Natural killer cell treated with Interleukin-12 subunit alpha and Interleukin-12 subunit beta and Interleukin-15 and Interleukin-18, amount 100 ng/mL, for 72 hours (primary cell): ENCODE data around the gene ERN2. TPM values are rescaled to one million over a fixed set of nuclear protein-coding genes. Genes with fewer than 3 reads are reported as not detected.

Experiments used
- ATAC-seq, 2 donors: fragments of 150-1000 bp; cut with Tn5 transposase in 1 of 2; sonication (Bioruptor Pico), chemical (Tn5 transposase) in 1 of 2; 2 replicates each; pipeline ENCODE4 v1.10.0; 2021
- DNase-seq: peaks from one replicate; pipeline ENCODE4 v3.0.0; 2022; ENCODE audit warnings: low spot score
- H3K27ac Mint-ChIP-seq, 2 donors: 1 replicate in 1 of 2; 2 replicates in 1 of 2; pipeline ENCODE4 v1.8.0; 2022; ENCODE audit warnings: mixed read lengths in 2 of 2, mild to moderate bottlenecking in 1 of 2, moderate library complexity in 1 of 2
- H3K27me3 Mint-ChIP-seq, 2 donors: 1 replicate in 1 of 2; 2 replicates in 1 of 2; pipeline ENCODE4 v1.8.0; 2022; ENCODE audit warnings: mixed read lengths in 2 of 2
- H3K36me3 Mint-ChIP-seq: one replicate; pipeline ENCODE4 v1.8.0; 2022; ENCODE audit warnings: mixed read lengths
- H3K4me1 Mint-ChIP-seq, 2 donors: 1 replicate in 1 of 2; 2 replicates in 1 of 2; pipeline ENCODE4 v1.8.0; 2022; ENCODE audit warnings: low read depth in 2 of 2, mixed read lengths in 2 of 2, mild to moderate bottlenecking in 1 of 2
- H3K4me3 Mint-ChIP-seq: one replicate; pipeline ENCODE4 v1.8.0; 2022; ENCODE audit warnings: mixed read lengths
- H3K9me3 Mint-ChIP-seq: 2 replicates; pipeline ENCODE4 v1.8.0; 2022; ENCODE audit warnings: mixed read lengths
- total RNA-seq, 2 donors: library from RNA; stranded (reverse); gene quantifications; one replicate each; pipeline ENCODE4 v1.2.3, GENCODE V29; 2022

Gene ERN2
- total RNA-seq, 2 donors from 2014 or later = not detected

- Mint-ChIP-seq H3K36me3 (peaks cover 22% of the 10 kb centered on the region), H3K4me1 (peaks cover 17 to 19% of the 10 kb centered on the region in 2 donors), H3K27ac (no peak overlapping the region), H3K27me3 (no peaks in the 10 kb centered on the region), H3K4me3 (no peak overlapping the region), H3K9me3 (no peaks in the 10 kb centered on the region)
- ATAC-seq (no peak), DNase-seq (no peak)
Observed at GRCh38 chr16:23667355-23667659, 45.7 kb downstream of the ERN2 start.

- H3K36me3 Mint-ChIP-seq = peaks cover 22% of the 10 kb centered on the region
- H3K9me3 Mint-ChIP-seq = no peaks in the 10 kb centered on the region
- no peak overlapping the region for H3K4me3 Mint-ChIP-seq
- H3K4me1 Mint-ChIP-seq = peaks cover 17 to 18% of the 10 kb centered on the region in 2 donors
- no peak for DNase-seq
- no peak overlapping the region for H3K27ac Mint-ChIP-seq
- no peaks in the 10 kb centered on the region for H3K27me3 Mint-ChIP-seq
- no peak for ATAC-seq
Observed at GRCh38 chr16:23666571-23667354, 46.3 kb downstream of the ERN2 start.

- no peaks in the 10 kb centered on the region for H3K9me3 Mint-ChIP-seq
- H3K4me1 Mint-ChIP-seq = peaks cover 0 to 2% of the 10 kb centered on the region in 2 donors
Observed at GRCh38 chr16:23663918-23664317, 49.1 kb downstream of the ERN2 start.

GRCh38 chr16:23651943-23652468, 61.0 kb downstream of the ERN2 start:
- H3K9me3 Mint-ChIP-seq = no peaks in the 10 kb centered on the region
- no peak overlapping the region for H3K27ac Mint-ChIP-seq
- H3K4me3 Mint-ChIP-seq = no peak overlapping the region
- DNase-seq (no peak), ATAC-seq (no peak)
- H3K4me1 Mint-ChIP-seq = peaks cover 17 to 21% of the 10 kb centered on the region in 2 donors
- H3K36me3 Mint-ChIP-seq = peaks cover 24% of the 10 kb centered on the region
- H3K27me3 Mint-ChIP-seq = no peaks in the 10 kb centered on the region

More at GRCh38 chr16:23663918-23664317, 49.1 kb downstream of the ERN2 start:
- no peak for ATAC-seq
- Mint-ChIP-seq H3K27ac (no peak overlapping the region), H3K4me3 (no peak overlapping the region), H3K27me3 (no peaks in the 10 kb centered on the region), H3K36me3 (peaks cover 36% of the 10 kb centered on the region)
- no peak for DNase-seq

- no peak overlapping the region for H3K27ac Mint-ChIP-seq
- H3K36me3 Mint-ChIP-seq = peaks cover 24% of the 10 kb centered on the region
- DNase-seq (no peak), ATAC-seq (no peak)
- no peaks in the 10 kb centered on the region for H3K27me3 Mint-ChIP-seq
- H3K4me3 Mint-ChIP-seq = no peak overlapping the region
- no peaks in the 10 kb centered on the region for H3K9me3 Mint-ChIP-seq
- peaks cover 22 to 25% of the 10 kb centered on the region in 2 donors for H3K4me1 Mint-ChIP-seq
Observed at GRCh38 chr16:23650674-23651416, 62.2 kb downstream of the ERN2 start.

GRCh38 chr16:23642246-23642774, 70.7 kb downstream of the ERN2 start:
- Mint-ChIP-seq H3K36me3 (peaks cover 17% of the 10 kb centered on the region), H3K4me1 (peaks cover 21 to 28% of the 10 kb centered on the region in 2 donors), H3K27me3 (no peaks in the 10 kb centered on the region), H3K9me3 (no peaks in the 10 kb centered on the region), H3K4me3 (peak overlapping the region; percentile 97), H3K27ac (peak overlapping the region; percentile 88 to 98)
- ATAC-seq (no peak), DNase-seq (no peak)

GRCh38 chr16:23640931-23641765, 71.9 kb downstream of the ERN2 start, which contains the start of the genes DCTN5 and PALB2:
TSS of gene DCTN5 (plus strand) at chr16:23641466. CDS start at chr16:23641543, 77 bp downstream.
TSS of gene PALB2 (minus strand) at chr16:23641310. CDS start at chr16:23641157, 153 bp downstream.
- Mint-ChIP-seq H3K4me3 (peak within 1 kb of the TSS; percentile 97), H3K4me1 (peaks cover 19 to 25% of the 10 kb centered on the region in 2 donors), H3K27me3 (no peaks in the 10 kb centered on the region), H3K27ac (peak within 1 kb of the TSS; percentile 88 to 98), H3K9me3 (no peaks in the 10 kb centered on the region), H3K36me3 (peaks cover 14% of the 10 kb centered on the region)
- peak; percentile 95 for DNase-seq
- ATAC-seq = peak; percentile 99 to 100

- peaks cover 16% of the 10 kb centered on the region for H3K36me3 Mint-ChIP-seq
- ATAC-seq (no peak), DNase-seq (no peak)
- peak overlapping the region; percentile 97 for H3K4me3 Mint-ChIP-seq
- H3K9me3 Mint-ChIP-seq = no peaks in the 10 kb centered on the region
- peaks cover 15 to 21% of the 10 kb centered on the region in 2 donors for H3K4me1 Mint-ChIP-seq
- H3K27ac Mint-ChIP-seq = peak overlapping the region; percentile 88 to 98
- H3K27me3 Mint-ChIP-seq = no peaks in the 10 kb centered on the region
Observed at GRCh38 chr16:23640615-23640930, 72.4 kb downstream of the ERN2 start.

Other genes starting within 250 kb of the ERN2 start
- gene GGA2, start 202.7 kb downstream of the ERN2 start, total RNA-seq = 10 to 100 TPM; 61.0 to 97.3 TPM
- gene EARS2, start 155.9 kb downstream of the ERN2 start, total RNA-seq = 10 to 100 TPM; 19.2 to 34.9 TPM
- 10 to 100 TPM; 53.8 to 87.1 TPM for gene UBFD1, start 155.5 kb downstream of the ERN2 start, total RNA-seq
- gene NDUFAB1, start 116.9 kb downstream of the ERN2 start, total RNA-seq = 100 to 1,000 TPM; 101 to 102 TPM
- 10 to 100 TPM; 20.6 to 28.4 TPM for gene PALB2, start 71.9 kb downstream of the ERN2 start, total RNA-seq
- gene DCTN5, start 71.8 kb downstream of the ERN2 start, total RNA-seq = 100 to 1,000 TPM in 1 of 2 donors, 10 to 100 TPM in 1; 95.0 to 107 TPM
- 10 to 100 TPM; 55.6 to 95.6 TPM for gene PLK1, start 34.3 kb downstream of the ERN2 start, total RNA-seq
- gene CHP2, start 41.8 kb upstream of the ERN2 start, total RNA-seq = not detected
- 100 to 1,000 TPM; 193 to 273 TPM for gene PRKCB, start 122.8 kb upstream of the ERN2 start, total RNA-seq